H1 (cell line): ENCODE data around the gene PLCL1. TPM values are rescaled to one million over a fixed set of nuclear protein-coding genes. Genes with fewer than 3 reads are reported as not detected.

Experiments used
- CTCF ChIA-PET: fragments of 300-600 bp; sonication (Branson Sonifier 250); formaldehyde crosslinking; loops from one replicate; lab custom pipeline; 2021; ENCODE audit not compliant: partially characterized antibody; lab: Charles Lee
- POLR2A ChIA-PET: fragments of 300-600 bp; sonication (Branson Sonifier 250); formaldehyde crosslinking; loops from one replicate; lab custom pipeline; 2021; ENCODE audit warnings: inconsistent platforms; ENCODE audit not compliant: partially characterized antibody; lab: Charles Lee
- DNase-seq, 2 experiments: peaks; one replicate each; pipeline versions ENCODE4 v3.0.0 to v3.0.0-alpha.2; 2010 to 2022; ENCODE audit warnings: low spot score in 2 of 2, low read depth in 1 of 2, mixed read lengths in 1 of 2
- FAIRE-seq: peaks from 2 replicates; lab custom pipeline; 2011; peaks lifted over from hg19 to GRCh38; lab: Jason Lieb, UNC
- H2AFZ ChIP-seq: 2 replicates; pipeline ENCODE4 v1.8.1; 2012; ENCODE audit warnings: low read length, inconsistent platforms
- H2AK5ac ChIP-seq: 2 replicates; pipeline ENCODE4 v1.6.1; 2013; ENCODE audit warnings: low read depth, low read length
- H2BK120ac ChIP-seq: replicated peaks from 2 replicates; pipeline ENCODE3; 2013; ENCODE audit warnings: low read depth, low read length, inconsistent platforms
- H2BK12ac ChIP-seq: 2 replicates; pipeline ENCODE4 v1.6.1; 2013; ENCODE audit warnings: low read depth, low read length
- H2BK15ac ChIP-seq: 2 replicates; pipeline ENCODE4 v1.6.1; 2013; ENCODE audit warnings: low read length
- H2BK20ac ChIP-seq: 2 replicates; pipeline ENCODE4 v1.6.1; 2013; ENCODE audit warnings: low read length
- H2BK5ac ChIP-seq: 2 replicates; pipeline ENCODE4 v1.6.1; 2013; ENCODE audit warnings: low read depth, low read length
- H3K14ac ChIP-seq: 2 replicates; pipeline ENCODE4 v1.6.1; 2013; ENCODE audit warnings: inconsistent platforms; ENCODE audit not compliant: insufficient read length
- H3K18ac ChIP-seq: 2 replicates; pipeline ENCODE4 v1.6.1; 2013; ENCODE audit warnings: low read length; ENCODE audit errors: extremely low read depth
- H3K23ac ChIP-seq: 2 replicates; pipeline ENCODE4 v1.6.1; 2013; ENCODE audit warnings: inconsistent platforms; ENCODE audit not compliant: insufficient read length
- H3K23me2 ChIP-seq: 2 replicates; pipeline ENCODE4 v1.6.1; 2013; ENCODE audit warnings: low read depth, low read length
- H3K27ac ChIP-seq: 2 replicates; pipeline ENCODE4 v1.6.1; 2011; ENCODE audit warnings: low read depth, low read length, inconsistent platforms
- H3K27me3 ChIP-seq, 4 experiments: replicated peaks in 1 of 4; 1 replicate in 1 of 4; 2 replicates in 3 of 4; pipeline versions ENCODE4 v1.6.1 to v1.8.1; 2011 to 2013; ENCODE audit warnings: low read length in 3 of 4, mild to moderate bottlenecking in 3 of 4, inconsistent platforms in 2 of 4, mixed read lengths in 2 of 4, moderate library complexity in 1 of 4; ENCODE audit not compliant: control insufficient read depth in 3 of 4, insufficient read depth in 3 of 4; ENCODE audit errors: extremely low read depth in 1 of 4
- H3K36me3 ChIP-seq, 4 experiments: 2 replicates each; pipeline versions ENCODE4 v1.6.1 to v1.8.1; 2011 to 2013; ENCODE audit warnings: mild to moderate bottlenecking in 4 of 4, low read length in 3 of 4, moderate library complexity in 2 of 4, control low read depth in 1 of 4, inconsistent platforms in 1 of 4; ENCODE audit not compliant: insufficient read depth in 4 of 4, control insufficient read depth in 2 of 4
- H3K4ac ChIP-seq: replicated peaks from 2 replicates; pipeline ENCODE3; 2013; ENCODE audit warnings: low read length, low read depth, mixed read lengths, inconsistent platforms; ENCODE audit not compliant: insufficient read length
- H3K4me1 ChIP-seq, 4 experiments: replicated peaks in 1 of 4; 1 replicate in 1 of 4; 2 replicates in 3 of 4; pipeline versions ENCODE4 v1.6.1 to v1.8.1; 2011 to 2013; ENCODE audit warnings: low read length in 3 of 4, inconsistent platforms in 2 of 4, mixed read lengths in 1 of 4; ENCODE audit not compliant: insufficient read depth in 4 of 4, control insufficient read depth in 3 of 4
- H3K4me2 ChIP-seq, 2 experiments: 2 replicates each; pipeline versions ENCODE4 v1.6.1 to v1.8.1; 2011 to 2013; ENCODE audit warnings: low read depth in 2 of 2, low read length in 2 of 2, control low read depth in 1 of 2, inconsistent platforms in 1 of 2, mild to moderate bottlenecking in 1 of 2; ENCODE audit not compliant: insufficient read depth in 1 of 2
- H3K4me3 ChIP-seq, 4 experiments: fragments of 200-600, 300-600 bp in 1 of 4; sonication (generic), shearing (Covaris generic), sonication (Bioruptor Twin) in 1 of 4; 2 replicates each; pipeline versions ENCODE4 v1.5.1 to v1.8.1; 2011 to 2016; ENCODE audit warnings: low read length in 4 of 4, low read depth in 3 of 4, control low read depth in 2 of 4, inconsistent platforms in 2 of 4, mild to moderate bottlenecking in 2 of 4, mixed read lengths in 1 of 4, moderate library complexity in 1 of 4; ENCODE audit not compliant: insufficient read depth in 2 of 4; ENCODE audit errors: extremely low read depth in 1 of 4
- H3K56ac ChIP-seq: replicated peaks from 2 replicates; pipeline ENCODE3; 2013; ENCODE audit warnings: low read depth, mild to moderate bottlenecking, mixed read lengths, low read length, inconsistent platforms; ENCODE audit not compliant: insufficient read length
- H3K79me1 ChIP-seq: 2 replicates; pipeline ENCODE4 v1.6.1; 2013; ENCODE audit warnings: low read depth, low read length, control low read depth
- H3K79me2 ChIP-seq, 2 experiments: 2 replicates each; pipeline versions ENCODE4 v1.6.1 to v1.8.1; 2012 to 2013; ENCODE audit warnings: low read length in 2 of 2, mild to moderate bottlenecking in 2 of 2, inconsistent platforms in 1 of 2; ENCODE audit not compliant: insufficient read depth in 2 of 2, control insufficient read depth in 1 of 2
- H3K9ac ChIP-seq, 4 experiments: replicated peaks in 1 of 4; 1 replicate in 1 of 4; 2 replicates in 3 of 4; pipeline versions ENCODE4 v1.6.1 to v1.8.1; 2011 to 2013; ENCODE audit warnings: low read depth in 3 of 4, low read length in 3 of 4, control low read depth in 2 of 4, mild to moderate bottlenecking in 2 of 4, moderate library complexity in 2 of 4, inconsistent platforms in 1 of 4; ENCODE audit errors: extremely low read depth in 1 of 4
- H3K9me3 ChIP-seq, 2 experiments: 2 replicates each; pipeline versions ENCODE4 v1.6.1 to v1.8.1; 2012 to 2013; ENCODE audit warnings: mild to moderate bottlenecking in 2 of 2, moderate library complexity in 2 of 2, control low read depth in 1 of 2, inconsistent platforms in 1 of 2, low read depth in 1 of 2, low read length in 1 of 2, mixed read lengths in 1 of 2; ENCODE audit not compliant: insufficient read depth in 2 of 2
- H4K20me1 ChIP-seq, 2 experiments: replicated peaks in 1 of 2; 2 replicates each; pipeline versions ENCODE3 to v1.8.1; 2011 to 2013; ENCODE audit warnings: inconsistent platforms in 2 of 2, low read length in 2 of 2, mild to moderate bottlenecking in 1 of 2; ENCODE audit not compliant: insufficient read depth in 2 of 2, control insufficient read depth in 1 of 2
- H4K5ac ChIP-seq: 2 replicates; pipeline ENCODE4 v1.6.1; 2013; ENCODE audit warnings: low read length, low read depth, mixed read lengths, inconsistent platforms; ENCODE audit not compliant: insufficient read length
- H4K8ac ChIP-seq: 2 replicates; pipeline ENCODE4 v1.8.0; 2013; ENCODE audit warnings: mild to moderate bottlenecking, moderate library complexity, low read length, inconsistent platforms; ENCODE audit not compliant: insufficient read depth; ENCODE audit errors: extremely low read depth
- H4K91ac ChIP-seq: replicated peaks from 2 replicates; pipeline ENCODE3; 2013; ENCODE audit warnings: low read length, mixed read lengths, inconsistent platforms; ENCODE audit not compliant: insufficient read length
- NRF1 ChIP-seq: IDR thresholded peaks from 2 replicates; pipeline ENCODE4 v1.6.1; 2011; ENCODE audit warnings: mild to moderate bottlenecking, low read depth, low read length, improper control_type of control experiment
- SRF ChIP-seq: IDR thresholded peaks from 2 replicates; pipeline ENCODE4 v1.6.1; 2011; ENCODE audit warnings: mild to moderate bottlenecking, low read depth, low read length, moderate library complexity
- WGBS, 2 experiments: shearing (Covaris generic) in 1 of 2; methylation state at CpG; one replicate each; pipeline versions ENCODE4 v1.1.6 to v1.1.7; 2013 to 2015; ENCODE audit warnings: low lambda C conversion rate in 2 of 2, mixed read lengths in 2 of 2, inconsistent platforms in 1 of 2, low coverage in 1 of 2, missing lambda C conversion rate in 1 of 2; ENCODE audit not compliant: insufficient replicate concordance in 2 of 2, insufficient coverage in 1 of 2, insufficient read length in 1 of 2; ENCODE audit errors: extremely low coverage in 1 of 2, missing lambda C conversion rate in 1 of 2; 5-methylcytosine and 5-hydroxymethylcytosine counted together
- polyA plus RNA-seq, 7 experiments: library from polyadenylated mRNA; depleted of rRNA in 3 of 7; stranded (reverse) in 5 of 7; unstranded in 2 of 7; fragments of >200 nt in 5 of 7; fragments of 200-250 nt in 2 of 7; gene quantifications; 1 replicate in 5 of 7; 2 replicates in 1 of 7; 4 replicates in 1 of 7; pipeline versions ENCODE4 v1.2.1 to v1.2.3, GENCODE V29; 2011 to 2013; ENCODE audit warnings: missing spikeins in 2 of 7, mixed read lengths in 2 of 7
- total RNA-seq: library from RNA; stranded (reverse); fragmentation: NEBNext Ultra II Directional; extraction: Animal tissue kit (Norgen Biotek cat#: 25700); gene quantifications from 2 replicates; pipeline ENCODE4 v1.2.1, GENCODE V29; 2021

The PLCL1 gene
- total and polyA plus RNA-seq, 2 of the 8 experiments (the other 6 are each of a cell fraction or from before 2014, with no cell fraction given) = not detected

GRCh38 chr2:197885587-197885986, 81.2 kb downstream of the PLCL1 start:
- Histone ChIP-seq H3K36me3 (no peaks in the 10 kb centered on the region), H3K4me3 (no peak overlapping the region), H2BK120ac (no peak overlapping the region), H3K9me3 (no peaks in the 10 kb centered on the region), H2AK5ac (no peak overlapping the region), H4K91ac (no peak overlapping the region), H3K18ac (no peak overlapping the region), H3K56ac (no peak overlapping the region), H4K8ac (no peak overlapping the region), H3K4me2 (no peak overlapping the region), H2AFZ (no peak overlapping the region), H3K4ac (no peak overlapping the region), H4K20me1 (no peaks in the 10 kb centered on the region), H3K23ac (no peak overlapping the region), H3K4me1 (peaks cover 0 to 3% (median 2%) of the 10 kb centered on the region in 4 experiments; a peak in 4 of 7 replicates), H3K23me2 (no peaks in the 10 kb centered on the region), H3K14ac (no peak overlapping the region), H3K79me2 (no peaks in the 10 kb centered on the region), H3K27ac (no peak overlapping the region), H2BK15ac (no peak overlapping the region), H4K5ac (no peak overlapping the region), H3K27me3 (no peaks in the 10 kb centered on the region), H3K79me1 (no peaks in the 10 kb centered on the region), H2BK12ac (no peak overlapping the region), H2BK20ac (no peak overlapping the region), H2BK5ac (no peak overlapping the region), H3K9ac (no peak overlapping the region)
- ChIA-PET POLR2A (interaction anchor here (0.5 kb wide), 1 partner anchor 10 kb away, joined by 4 read pairs; no protein-coding TSS in a partner anchor), CTCF (interaction anchor here (0.9 kb wide), 2 partner anchors 10 to 253 kb away, joined by 3 read pairs; no protein-coding TSS in a partner anchor)
- 90% methylated on average over 4 of the region's 4 CpGs; no CpG with 5 or more reads in 1 of the 2 experiments for WGBS, 2 experiments
- FAIRE-seq (no peak), DNase-seq (no peak)
- no peak for TF ChIP-seq NRF1
- no peak for TF ChIP-seq SRF
